Activated CD8-positive, alpha-beta memory T cell treated with anti-CD3 and anti-CD28 coated beads for 48 hours (primary cell): ENCODE measurements around the gene GSDME.
"Not testable (repeated sequence)": the region's sequence is repeated elsewhere in the genome, so short reads cannot be mapped to it uniquely, and the experiment has no call there.

Source experiments
- DNase-seq, 3 experiments: peaks; one replicate each; pipeline ENCODE4 v3.0.0-alpha.2; 2020; ENCODE audit warnings: low read depth in 2 of 3, low spot score in 2 of 3

GSDME gene

DNA sequence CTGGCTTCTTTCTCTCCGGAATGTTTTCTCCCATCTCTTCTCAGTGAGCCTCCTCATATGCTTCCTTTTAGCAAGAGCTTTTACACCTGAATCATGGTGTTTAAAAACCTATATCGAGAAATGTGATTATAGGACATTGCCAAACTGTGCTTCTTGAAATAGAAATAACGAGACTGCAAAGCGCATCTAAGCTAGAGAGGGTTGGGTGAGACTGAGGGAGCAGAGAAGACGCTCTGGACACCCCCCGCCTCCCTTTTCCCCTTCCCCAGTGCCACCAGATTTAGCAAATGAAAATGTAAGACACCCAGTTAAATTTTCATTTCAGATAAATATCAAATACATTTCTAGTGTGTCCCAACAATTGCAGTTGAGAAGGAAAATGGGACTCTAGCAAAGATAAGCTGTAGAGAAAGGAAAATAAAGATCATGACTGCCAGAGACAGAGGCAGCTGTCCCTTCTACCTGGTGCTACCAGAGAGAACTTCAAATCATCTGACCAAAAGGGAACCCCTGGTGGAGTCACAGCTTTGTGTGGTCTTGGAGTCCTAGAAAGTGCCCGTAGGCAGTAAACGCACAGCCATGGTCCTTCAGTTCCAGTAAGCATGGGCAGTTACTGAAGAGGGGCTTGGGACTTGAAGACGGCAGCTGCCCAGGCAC, 14.6 kb downstream of the GSDME start:
- no peak for DNase-seq

DNA sequence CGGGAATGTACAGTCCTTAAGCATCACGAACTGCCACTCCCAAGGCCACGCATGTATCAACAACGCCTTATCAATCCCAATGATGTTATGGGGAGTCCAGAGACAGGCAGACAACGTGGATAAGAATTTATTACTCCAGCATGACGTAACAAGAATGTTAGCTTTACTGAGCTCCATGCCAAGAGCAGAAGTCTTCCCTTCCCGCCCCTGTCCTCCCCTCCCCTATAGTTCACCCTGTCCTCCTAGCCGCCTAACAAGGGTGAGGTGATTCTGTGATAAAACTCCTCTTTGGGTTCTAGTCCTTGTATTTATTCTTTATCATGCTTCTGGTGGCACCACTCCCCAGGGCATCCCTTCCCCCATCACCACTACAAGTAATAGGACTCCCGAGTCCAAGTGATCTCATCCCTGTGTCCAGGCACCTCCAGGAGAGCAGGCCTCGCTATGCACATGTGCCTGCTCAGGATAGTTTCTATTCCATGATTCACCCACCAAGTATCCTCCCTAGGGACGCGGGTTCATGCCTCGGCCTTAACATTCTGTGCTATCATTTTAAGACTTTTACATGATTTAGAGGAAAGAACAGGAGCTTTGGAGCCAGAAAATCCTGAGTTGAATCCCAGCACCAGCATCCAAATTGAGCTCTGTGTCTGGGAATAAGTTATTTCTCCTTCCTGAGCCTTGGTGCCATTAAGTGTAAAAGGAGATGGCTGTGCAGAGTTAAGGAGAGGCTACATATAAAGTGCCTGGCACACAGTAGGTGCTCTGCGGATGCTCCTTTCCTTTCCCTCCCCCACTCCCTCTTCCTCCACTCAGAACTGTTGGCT, 15.4 kb downstream of the GSDME start:
- DNase-seq = no peak

DNA sequence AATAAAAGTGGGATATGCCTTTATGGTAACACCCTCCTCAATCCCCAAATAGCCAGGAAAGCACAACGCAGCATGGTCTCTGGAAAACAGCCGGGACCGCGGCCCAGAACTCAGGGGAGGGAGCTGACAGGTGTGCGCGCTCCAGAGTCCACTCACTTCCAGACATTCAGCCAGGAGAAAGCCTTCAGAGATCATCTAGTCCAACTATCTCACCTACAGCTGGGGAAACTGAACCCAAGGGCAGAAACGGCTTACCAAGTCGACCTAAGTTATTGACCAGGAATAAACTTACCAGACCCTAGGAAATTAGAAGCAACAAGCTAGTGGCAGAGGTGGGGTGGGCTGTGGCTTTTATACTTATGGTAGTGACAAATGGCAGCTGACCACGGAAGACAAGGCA, 16.4 kb downstream of the GSDME start:
- no peak for DNase-seq

DNA sequence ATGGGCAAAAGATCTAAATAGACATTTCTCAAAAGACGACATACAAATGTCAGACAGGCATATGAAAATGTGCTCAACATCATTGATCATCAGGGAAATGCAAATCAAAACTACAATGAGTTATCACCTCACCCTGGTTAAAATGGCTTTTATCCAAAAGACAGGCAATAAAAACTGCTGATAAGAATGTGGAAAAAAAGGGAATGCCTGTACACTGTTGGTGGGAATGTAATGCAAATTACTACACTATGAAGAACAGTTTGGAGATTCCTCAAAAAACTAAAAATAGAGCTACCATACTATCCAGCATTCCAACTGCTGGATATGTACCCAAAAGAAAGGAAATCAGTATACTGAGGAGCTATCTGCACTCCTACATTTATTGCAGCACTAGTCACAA, 18.0 kb downstream of the GSDME start:
- no peak for DNase-seq

DNA sequence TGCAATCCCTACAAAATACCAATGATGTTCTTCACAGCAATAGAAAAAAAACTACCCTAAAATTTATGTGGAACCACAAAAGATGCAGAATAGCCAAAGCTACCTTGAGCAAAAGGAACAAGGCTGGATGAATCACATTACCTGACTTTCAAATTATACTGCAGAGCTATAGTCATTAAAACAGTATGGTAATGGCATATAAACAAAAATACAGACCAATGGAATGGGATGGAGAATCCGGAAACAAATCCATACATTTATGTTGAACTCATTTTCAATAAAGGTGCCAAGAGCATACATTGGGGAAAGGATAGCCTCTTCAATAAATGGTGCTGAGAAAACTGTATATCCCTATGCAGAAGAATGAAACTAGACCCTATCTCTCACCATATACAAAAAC, 18.7 kb downstream of the GSDME start:
- no peak for DNase-seq

DNA sequence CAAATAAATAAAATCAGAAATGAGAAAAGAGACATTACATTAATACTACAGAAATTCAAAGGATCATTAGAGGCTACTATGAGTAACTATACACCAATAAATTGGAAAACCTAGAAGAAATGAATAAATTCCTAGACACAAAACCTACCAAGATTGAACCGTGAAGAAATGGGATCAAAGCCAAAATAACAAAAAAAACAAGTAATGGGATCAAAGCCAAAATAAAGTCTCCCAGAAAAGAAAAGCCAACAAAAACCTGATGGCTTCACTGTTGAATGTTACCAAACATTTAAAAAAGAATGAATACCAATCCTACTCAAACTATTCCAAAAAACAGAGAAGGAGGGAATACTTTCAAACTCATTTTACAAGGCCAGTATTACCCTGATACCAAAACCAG, 20.0 kb downstream of the GSDME start:
- DNase-seq = no peak

DNA sequence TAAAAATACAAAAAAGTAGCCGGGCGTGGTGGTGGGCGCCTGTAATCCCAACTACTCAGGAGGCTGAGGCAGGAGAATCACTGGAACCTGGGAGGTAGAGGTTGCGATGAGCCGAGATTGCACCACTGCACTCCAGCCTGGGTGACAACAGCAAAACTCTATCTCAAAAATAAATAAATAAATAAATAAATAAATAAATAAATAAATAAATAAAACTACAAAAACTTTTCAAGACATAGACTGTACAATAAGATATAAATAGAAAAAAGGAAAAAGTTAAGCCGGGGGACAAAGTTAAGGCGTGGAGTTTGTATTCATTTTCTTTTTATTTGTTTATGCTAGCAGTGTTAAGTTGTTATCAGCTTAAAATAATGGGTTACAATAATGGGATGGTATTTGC, 21.7 kb downstream of the GSDME start:
- DNase-seq = not testable (repeated sequence)

DNA sequence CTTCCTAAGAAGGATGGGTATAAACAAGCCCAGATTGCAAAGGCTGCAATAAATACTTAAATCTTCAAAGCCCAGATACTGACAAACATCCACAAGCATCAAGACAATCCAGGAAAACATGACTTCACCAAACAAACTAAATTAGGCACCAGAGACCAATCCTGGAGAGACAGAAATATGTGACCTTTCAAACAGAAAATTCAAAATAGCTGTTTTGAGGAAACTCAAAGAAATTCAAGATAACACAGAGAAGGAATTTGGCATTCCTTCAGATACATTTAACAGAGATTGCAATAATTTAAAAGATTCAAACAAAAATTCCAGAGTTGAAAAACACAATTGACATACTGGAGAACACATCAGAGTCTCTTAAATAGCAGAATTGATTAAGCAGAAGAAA, 23.0 kb downstream of the GSDME start:
- DNase-seq = no peak

DNA sequence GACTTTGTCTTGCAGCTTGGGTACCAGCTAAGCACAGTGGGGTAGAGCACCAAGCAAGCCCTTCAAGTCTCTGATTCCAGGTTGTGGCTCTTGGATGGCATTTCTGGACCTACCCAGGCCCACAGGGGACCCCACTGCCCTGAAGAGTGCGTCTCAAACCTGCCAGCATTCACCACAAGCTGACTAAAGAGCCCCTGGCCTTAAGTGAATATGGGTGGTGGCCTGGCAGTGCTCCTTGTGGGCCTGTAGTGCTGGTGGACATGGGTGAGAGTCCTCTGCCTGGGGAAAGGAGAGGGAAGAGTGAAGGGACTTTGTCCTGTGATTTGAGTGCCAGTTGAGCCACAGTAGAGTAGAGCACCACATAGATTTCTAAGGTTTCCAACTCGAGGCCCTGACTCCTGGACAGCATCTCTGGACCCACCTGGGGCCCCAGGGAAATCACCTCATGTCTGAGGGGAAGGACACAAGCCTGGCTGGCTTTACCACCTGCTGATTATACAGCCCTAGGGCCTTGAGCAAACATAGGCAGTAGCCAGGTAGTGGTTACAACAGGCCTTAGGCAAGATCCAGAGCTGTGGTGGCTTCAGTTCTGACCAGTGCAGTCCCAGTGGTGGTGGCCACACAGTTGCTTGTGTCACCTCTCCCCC, 23.7 kb downstream of the GSDME start:
- DNase-seq = no peak

DNA sequence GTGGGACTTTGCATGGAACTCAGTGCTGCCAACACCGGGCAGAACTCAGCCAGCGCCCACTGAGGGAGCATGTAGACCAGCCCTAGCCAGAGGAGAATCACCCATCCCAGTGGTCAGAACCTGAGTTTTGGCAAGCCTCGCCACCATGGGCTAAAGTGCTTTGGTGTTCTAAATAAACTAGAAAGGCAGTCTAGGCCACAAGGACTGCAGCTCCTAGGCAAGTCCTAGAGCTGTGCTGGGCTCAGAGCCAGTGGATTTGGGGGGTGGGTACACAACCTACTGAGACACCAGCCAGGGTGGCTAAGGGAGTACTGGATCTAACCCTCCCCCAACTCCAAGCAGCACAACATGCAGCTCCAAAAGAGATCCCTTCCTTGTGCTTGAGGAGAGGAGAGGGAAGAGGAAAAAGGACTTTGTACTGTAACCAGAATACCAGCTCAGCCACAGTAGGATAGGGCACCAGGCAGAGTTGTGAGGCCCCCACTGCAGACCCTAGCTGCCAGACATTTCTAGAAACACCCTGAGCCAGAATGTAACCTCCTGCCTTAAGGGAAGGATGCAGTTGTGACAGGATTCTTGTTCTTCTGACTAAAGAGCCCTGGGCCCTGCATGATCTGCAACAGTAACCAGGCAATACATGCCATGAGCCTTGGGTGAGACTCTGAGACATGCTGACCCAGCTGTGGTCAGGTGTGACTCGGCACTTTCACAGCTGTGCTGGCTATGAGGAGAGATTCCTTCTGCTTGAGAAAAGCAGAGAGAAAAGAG, 24.4 kb downstream of the GSDME start:
- DNase-seq = no peak

DNA sequence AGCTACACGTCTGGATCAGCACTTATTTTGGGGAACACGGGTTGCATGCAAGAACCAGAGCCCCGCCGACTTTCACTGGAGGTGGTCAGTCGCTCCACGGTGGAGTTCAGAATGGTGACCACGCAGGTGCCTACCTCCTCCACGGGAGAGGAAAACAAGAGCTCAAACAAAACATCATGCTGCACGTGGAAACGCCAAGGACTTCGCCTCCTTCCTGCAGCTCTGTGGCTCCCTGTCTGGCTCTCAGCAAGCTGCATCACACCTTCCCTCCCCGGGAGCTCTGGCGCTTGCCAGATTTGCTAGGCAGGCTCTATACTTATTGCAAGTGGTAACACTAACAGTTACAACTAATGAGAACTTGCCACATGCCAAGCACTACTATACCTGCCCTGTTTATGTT, 26.0 kb downstream of the GSDME start:
- DNase-seq = no peak

DNA sequence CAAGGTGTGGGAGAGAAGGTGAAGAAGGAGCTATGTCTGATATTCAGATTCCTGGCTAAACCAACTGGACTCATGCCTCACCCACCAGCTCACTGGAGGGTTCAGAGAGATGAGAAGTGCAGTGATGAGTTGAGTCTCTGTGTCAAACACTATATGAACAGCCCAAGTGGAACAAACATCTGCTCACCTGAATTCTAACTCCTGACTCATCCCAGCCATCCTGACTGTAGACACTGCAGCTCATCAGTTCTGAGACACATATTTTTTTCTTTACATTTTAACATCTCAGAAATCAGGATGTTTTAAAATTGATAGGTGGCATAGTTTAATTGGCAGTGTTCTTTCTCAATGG, 27.3 kb downstream of the GSDME start:
- no peak for DNase-seq

DNA sequence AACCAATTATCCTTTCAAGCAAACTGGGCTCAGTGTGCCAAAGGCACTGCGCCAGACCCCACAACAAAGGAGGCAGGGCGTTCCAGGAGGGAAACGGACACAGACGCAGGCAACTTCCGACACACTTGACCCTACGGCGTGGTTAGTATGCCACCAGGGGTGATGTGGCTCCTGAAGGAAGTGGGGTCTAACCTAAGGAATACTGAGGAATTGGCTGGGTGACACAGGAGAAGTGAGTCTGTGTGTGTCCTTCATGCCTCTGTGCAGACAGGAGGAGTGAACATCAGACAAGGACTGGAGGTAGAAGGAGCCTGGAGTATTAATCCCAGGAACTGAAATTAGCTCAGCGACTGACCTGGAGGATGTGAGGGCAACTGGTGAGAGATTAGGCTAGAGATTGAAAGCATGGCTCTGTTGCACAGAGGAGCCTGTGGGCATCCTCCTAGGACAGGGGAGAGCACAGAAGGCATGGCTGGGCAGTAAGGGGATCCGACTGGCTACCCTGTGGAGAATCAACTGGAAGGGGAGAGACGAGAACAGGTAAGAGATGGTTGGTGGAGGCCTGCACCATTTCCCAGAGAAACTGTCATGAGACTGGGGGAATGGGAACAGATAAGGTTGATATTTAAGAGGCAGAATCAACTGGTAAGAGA, 27.8 kb downstream of the GSDME start:
- DNase-seq = no peak

DNA sequence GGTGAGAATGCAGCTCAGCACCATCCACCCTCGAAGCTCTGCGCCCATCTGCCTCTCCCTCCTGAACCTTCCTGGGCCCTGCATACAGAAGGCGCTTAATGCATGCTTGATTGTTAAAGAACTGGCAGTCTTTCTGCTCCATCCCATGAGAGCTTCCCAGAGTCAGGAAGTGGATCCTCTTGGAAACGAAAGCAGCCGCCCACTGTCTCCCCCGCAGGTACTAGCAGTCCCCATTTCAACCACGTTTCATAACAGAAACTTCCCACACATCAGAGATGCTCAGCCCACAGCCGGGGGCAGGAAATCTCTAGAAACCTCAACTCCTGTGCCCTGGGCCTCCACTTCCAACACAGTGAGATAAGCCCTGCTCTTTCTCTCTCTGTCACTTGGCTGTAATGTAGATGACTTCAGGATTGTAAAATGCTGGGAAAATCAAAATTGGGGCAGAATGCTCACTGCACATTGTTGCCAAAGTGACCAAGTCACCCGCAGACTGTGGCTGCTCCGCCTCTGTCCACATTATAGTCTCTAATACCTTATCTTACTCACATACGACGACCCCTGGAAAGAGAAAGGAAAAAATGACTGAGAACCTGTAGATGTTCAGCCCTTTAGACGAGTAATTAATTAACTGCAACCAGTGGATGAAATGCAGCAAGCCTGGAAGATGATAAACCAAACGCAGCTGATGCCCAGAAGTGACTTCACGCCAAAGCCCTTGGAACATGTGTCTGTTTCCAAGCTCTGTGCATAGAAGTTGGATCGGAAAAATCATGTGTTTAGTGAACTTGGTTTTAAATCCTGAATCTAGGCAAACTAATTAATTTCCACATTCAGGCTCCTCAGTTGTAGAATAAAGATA, 28.5 kb downstream of the GSDME start:
- no peak for DNase-seq

DNA sequence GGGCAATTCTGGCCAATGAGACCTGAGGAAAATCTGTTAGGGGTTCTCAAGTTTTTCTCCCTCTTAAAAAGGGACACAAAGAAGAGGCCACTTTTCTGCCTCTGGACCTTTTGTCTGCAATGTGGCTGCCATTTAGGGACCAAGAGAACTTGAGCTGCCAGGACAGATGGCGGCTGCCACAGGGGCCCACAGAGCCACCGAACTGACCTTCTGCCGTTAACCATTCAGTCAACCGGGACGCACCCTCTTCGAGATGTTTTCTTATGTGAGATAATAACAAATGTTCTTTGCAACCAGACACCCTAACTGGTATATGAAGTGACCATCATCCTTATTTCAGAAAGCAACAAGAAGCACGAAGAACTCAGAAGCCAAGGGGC, 29.2 kb downstream of the GSDME start:
- DNase-seq = no peak

DNA sequence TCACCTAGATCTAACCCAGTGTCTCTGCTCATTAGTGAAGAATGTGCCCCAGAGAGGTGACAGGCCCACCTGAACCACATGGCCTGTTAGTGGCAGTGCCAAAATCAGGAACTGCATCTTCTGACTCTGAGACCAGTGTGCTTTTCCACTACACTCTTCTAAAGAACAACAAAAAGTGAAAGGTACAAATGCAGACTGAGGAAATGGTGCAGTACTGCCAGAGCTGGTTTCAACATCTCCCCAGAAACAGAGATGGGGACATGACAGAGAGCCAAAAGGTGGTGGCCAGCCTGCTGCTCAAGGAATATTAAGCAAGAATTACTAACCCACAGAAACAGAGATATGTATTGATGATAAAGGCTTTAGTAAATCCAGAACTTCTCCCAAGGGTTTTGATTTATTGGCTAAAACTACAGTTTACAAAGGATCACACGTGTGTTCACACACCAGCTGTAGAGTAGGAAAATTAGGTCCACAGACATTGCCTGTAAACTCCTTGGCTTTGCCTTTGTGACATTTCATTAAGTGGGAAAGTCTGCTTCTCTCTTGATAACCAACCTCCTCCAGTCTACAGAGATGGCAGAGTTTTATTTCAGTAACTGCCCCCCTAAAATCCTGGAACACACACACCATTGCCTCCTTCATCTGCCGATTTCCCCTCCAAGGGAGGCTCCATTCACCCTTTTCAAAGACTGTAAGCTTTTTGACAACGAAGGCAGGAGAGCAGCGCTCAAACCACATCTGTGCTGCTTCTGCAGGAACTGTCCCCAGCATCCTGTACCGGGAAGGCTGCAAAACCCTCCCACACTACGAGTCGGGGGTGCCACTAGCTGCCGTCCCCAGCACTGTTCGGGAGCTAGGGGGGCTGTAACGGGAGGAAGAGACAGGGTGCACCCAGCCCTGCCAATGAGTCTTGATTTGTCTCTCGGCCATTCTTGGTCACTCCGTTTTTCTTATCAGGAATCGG, 29.8 kb downstream of the GSDME start:
- no peak for DNase-seq

DNA sequence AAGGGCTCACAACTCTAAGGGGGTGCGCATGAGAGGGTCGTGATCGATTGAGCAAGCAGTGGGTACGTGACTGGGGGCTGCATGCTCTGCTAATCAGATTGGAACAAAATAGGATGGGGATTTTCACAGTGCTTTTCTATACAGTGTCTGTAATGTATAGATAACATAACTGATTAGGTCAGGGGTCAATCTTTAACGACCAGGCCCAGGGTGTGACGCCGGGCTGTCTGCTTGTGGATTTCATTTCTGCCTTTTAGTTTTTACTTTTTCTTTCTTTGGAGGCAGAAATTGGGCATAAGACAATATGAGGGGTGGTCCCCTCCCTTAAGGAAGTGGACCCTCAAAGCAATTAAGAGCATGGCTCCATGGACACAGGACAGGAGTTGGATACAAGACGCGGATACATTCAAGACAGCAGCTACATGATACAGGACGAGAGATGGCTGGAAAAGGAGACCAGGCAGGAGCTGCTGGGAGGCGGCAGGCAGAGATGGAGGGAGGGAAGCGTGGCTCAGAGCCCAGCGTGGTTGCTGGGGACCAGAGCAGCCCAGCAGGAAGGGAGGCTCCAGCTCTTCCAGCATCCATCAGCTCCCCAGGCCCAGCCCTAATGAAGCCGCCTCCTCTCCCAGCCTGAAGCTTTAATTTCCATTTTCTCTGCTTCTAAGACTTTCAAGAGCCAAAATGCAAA, 31.6 kb downstream of the GSDME start:
- DNase-seq = no peak

DNA sequence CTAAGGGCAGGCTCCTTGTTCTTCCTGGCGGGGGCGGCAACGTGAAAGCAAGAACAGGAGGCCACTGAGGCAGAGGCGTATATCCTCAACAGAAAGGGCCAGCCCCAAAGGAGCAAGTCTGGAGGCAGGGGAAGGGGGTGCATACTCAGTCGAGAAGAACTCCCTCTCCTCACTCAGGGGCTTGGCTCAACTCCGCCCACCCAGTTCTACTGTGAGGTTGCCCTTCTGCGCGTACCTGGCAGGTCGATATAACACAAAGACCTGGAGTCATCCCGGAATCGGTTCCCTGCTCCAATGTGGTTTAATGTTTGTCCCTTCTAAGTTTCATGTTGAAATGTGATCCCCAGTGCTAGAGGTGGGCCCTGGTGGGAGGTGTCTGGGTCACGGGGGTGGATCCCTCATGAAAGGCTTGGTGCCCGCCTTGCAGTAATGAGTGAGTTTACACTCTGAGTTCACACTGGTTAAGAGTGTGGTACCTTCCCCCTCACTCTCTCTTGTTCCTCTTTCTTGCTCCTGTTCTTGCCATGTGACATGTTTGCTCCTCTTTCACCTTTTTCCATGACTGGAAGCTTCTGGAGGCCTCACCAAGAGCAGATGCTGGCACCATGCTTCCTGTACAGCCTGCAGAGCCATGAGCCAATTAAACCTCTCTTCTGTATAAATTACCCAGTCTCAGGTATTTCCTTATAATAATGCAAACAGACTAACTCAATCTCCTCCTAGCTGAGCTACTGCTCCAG, 32.6 kb downstream of the GSDME start:
- no peak for DNase-seq
